Renal cortical epithelial cell (primary cell): ENCODE data around the gene EID2. TPM values are rescaled to one million over a fixed set of nuclear protein-coding genes. Genes with fewer than 3 reads are reported as not detected.
A peak's percentile ranks its signal among the peaks of the same experiment; 100 is the strongest.

Experiments used
- DNase-seq: peaks from one replicate; pipeline ENCODE4 v3.0.0-alpha.2; 2011; ENCODE audit warnings: low read depth
- total RNA-seq: library from RNA; depleted of rRNA; stranded (reverse); fragments of >200 nt; gene quantifications from 2 replicates; pipeline ENCODE4 v1.2.3, GENCODE V29; 2014

EID2 gene
- total RNA-seq, 1 donor from 2014 or later: 16.9 TPM

DNA sequence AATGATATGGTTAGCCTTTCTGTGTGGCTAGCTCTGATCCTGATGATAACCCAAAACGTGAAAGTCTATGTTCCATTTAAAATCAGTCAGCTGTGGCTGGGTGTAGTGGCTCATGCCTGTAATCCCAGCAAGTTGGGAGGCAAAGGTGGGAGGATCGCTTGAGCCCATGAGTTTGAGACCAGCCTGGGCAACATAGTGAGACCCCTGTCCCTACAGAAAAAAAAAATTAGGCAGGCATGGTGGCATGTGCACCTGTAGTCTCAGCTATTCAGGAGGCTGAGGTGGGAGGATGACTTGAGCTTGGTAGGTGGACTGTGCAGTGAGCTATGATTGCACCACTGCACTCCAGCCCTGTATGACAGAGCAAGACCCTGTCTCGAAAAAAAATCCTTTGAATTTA lies 6.2 kb downstream of the EID2 start:
- DNase-seq: no peak

DNA sequence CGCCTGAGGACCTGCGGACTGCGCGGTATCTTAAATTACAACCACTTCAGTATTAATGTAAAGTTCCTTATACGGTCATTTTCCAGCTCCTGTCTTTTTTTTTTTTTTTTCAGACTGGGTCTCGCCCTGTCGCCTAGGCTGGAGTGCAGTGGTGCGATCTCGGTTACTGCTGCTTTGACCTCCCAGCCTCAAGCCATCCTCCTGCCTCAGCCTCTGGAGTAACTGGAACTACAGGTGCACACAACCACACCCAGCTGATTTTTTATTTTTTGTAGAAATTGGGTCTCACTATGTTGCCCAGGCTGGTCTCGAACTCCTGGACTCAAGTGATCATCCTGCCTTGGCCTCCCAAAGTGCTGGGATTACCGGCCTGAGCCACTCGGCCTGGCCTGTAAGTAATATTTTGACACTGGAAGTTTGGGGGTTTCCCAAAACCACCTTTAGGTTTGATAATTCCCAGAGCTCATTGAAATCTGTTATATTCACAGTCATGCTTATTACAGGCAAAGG lies 6.9 kb downstream of the EID2 start:
- DNase-seq: no peak

DNA sequence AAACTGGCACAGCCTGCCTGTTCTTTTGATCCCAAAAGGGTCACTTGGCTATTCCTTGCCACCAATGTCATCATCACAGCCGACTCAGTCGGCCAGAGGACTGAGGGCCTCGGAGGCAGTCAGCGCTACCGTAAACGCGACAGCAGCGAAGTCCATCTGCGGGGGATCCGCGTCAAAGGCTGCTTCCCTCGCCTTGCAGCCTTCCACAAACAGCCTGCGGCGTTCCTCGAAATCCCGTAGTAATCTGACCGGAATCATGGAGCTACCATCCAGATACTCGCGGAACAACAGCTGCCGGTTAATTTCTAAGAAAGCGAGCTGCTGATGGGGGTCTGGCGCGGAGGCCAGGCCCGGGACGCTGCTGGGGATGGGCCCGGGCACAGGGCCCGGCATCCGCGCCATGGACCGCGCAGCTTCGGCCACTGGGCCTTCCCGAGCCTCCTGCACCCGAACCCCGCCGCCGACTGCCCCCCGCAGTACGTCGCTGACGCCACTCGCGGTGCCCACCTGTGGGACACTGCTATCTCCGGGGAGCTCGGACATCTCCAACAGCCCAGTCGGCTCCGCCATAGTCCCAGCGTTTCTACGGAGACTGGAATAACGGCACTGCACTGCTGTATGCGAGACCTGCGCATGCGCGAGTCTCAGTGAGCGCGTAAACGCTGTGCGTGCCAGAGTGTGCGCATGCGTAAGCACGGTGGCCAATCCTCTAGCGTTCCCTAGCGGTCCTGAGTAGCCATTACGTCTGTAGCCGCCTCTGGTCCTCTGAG lies 7.5 kb downstream of the EID2 start, which contains the start of gene EID2B:
Gene EID2B, minus strand, starts transcription at position 620 of the 770 bp plus-strand sequence. Its CDS starts 50 bp downstream, at position 570.
- peak; percentile 88 for DNase-seq

DNA sequence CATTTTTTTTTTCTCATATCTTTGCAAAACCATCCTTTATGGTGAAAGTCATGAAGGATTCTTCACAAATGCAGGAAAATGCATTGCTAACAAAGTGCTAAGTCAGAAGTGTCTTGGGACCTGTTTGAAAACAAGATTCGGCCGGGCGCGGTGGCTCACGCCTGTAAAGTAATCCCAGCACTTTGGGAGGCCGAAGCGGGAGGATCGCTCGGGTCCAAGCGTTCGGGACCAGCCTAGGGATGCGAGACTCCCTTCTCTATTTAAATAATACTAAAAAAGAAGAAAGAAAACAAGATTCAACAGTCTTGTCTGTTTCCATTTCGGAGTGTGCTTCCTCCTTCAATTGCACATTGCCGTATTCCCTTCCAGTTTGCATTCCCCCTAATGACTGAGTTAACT lies 8.1 kb downstream of the EID2 start:
- DNase-seq: no peak

DNA sequence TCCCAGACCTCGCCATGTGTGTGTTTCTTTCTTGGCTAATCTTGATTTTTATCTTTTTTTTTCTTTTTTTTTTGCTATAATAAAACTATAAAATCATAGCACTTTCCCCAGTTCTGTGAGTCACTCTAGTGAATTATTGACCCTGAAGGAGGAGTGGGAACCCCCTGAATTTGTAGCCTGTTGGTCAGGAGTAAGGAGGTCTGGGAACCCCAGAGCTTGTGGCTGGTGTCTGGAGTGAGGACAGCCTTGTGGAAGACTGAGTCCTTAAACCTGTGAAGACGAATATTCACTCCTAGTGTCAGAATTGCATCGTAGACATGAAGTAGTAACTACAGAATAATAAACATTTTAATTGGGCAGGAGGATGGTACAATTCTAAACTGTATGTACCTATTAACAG lies 14.8 kb downstream of the EID2 start:
- no peak for DNase-seq

DNA sequence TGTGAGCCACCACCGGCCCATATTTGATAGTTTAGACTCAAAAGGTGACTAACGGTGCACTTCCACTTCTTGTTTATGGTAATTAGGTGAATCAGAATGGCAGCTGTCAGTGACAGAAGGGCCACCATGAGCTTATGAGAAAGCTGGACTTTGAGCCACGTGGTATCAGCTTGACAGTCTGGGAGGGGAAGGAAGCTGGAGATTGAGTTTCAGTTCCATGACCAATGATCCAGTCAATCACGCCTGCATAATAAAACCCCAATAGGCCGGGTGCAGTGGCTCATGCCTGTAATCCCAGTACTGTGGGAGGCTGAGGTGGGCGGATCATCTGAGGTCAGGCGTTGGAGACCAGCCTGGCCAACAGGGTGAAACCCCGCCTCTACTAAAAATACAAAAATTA lies 15.5 kb downstream of the EID2 start:
- DNase-seq: no peak

DNA sequence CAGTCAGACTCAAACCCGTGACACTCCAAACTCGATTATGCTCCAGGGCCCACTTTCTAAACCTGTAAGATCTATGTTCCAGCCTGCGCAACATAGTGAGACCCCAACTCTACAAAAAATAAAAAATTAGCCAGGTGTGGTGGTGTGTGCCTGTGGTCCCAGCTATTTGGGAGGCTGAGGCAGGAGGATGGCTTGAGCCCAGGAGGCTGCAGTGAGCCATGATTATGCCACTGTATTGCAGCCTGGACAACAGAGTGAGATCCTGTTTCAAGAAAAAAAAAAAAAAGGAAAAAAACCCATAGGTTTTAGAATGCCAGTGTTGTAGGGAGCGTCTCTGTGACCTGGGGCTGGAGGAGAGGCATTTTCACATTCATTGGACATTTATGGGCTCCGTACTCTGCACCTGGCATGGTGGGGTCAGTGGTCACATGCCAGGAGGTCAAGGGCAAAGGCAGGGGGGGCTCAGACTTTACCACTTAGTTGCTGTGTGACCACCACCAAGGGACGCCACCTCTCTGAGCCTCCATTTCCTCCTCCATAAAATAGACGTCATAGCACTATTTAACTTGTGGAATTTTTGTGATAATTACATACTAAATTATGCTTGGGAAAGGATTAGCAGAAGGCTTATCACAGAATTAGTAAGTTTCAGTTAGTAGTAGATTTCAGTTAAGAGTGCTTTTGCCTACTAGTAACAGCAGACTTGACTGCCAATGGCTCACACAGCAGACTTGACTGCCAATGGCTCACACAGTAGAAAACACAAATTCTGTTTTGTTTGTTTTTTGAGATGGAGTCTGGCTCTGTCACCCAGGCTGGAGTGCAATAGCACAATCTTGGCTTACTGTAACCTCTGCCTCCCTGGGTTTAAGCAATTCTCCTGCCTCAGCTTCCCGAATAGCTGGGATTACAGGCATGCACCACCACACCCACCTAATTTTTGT lies 19.1 kb downstream of the EID2 start:
- no peak for DNase-seq

DNA sequence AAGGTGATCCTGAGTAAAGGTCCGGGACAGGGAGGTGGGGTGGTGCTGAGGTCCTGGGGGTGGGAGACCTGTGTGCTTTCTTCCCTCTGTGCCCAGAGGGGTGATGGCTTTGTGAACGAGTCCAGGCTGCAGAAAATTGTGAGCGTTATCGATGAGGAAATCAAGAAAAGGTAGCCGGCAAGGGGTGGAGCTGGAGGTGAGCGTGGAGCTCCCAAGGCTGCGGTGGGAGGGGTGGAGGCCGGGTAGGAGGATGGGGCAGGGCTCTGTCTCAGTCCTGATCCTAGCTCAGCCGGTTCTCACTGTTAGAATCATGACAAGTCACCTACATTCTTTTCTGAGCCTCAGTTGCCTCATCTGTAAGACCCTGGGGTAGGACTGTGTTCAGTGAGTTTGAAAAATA lies 21.0 kb downstream of the EID2 start:
- no peak for DNase-seq

DNA sequence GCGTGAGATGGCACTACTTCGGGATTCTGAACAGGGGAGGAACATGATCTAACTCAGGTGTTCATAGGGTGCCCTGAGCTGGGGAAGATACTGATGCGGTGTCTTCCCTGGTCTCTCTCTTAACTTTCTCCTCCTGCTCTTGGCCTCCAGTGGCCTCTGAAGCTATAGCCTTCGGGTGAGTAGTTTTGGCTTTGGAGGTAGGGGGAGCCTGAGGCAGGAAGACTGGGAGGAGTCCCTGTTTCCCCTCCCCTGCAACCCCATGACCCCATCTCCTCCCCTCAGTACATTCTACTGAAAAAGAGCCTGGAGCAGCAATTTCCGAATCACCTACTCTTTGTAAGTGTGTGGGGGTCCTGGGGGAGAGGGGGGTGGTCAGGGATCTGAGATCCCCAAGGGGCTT lies 21.5 kb downstream of the EID2 start:
- DNase-seq: no peak

DNA sequence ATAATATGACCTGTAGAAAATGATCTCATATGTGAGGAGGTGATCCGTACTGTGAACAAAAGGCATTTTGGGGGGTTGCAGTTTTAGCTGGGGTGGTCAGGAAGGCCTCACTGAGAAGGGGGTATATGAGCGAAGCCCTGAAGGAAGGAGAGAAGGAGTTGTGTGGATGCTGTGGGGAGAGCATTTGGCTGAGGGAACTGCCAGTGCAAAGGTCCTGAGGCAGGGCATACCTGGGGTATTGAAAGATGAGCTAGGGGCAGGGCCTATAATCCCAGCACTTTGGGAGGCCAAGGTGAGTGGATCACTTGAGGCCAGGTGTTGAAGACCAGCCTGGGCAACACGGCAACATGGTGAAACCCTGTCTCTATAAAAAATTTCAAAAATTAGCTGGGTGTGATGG lies 22.5 kb downstream of the EID2 start:
- no peak for DNase-seq

DNA sequence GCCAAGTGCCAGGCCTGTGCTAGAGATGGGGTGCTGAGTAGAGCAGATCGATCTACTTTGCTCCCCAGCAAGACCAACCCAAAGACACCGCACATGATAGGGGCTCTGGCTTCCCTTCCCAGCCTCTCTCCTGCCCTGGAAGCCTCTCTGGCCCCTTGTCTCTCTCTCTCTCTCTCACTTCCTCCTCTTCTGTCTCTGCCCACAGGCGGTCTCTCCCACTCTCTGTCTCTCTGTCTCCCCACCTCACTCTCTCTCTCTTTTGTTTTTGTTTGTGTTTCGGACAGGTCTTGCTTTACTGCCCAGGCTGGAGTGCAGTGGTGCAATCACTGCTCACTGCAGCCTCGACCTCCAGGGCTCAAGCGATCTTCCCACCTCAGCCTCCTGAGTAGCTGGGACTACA lies 23.7 kb downstream of the EID2 start:
- DNase-seq: no peak

DNA sequence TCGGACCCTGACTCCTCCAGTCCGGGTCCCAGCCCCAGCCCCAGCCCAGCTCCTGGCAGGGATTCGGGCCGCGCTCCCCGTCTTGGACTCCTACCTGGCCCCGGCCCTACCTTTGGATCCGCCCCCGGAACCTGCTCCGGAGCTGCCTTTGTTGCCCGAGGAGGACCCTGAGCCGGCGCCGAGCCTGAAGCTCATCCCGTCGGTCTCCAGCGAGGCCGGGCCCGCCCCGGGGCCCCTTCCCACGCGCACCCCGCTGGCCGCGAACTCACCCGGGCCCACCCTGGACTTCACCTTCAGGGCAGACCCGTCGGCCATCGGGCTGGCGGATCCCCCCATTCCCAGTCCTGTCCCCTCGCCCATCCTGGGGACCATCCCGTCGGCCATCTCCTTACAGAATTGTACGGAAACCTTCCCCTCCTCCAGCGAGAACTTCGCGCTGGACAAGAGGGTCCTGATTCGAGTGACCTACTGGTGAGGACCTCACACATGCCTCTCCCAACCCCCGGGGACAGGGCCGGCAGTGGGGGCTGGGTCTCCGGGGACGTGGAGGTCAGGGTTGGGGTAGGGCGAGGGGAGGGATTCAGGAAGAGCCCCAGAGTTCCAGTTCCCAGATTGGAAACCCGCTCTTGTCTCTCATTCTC lies 24.3 kb downstream of the EID2 start:
- no peak for DNase-seq

DNA sequence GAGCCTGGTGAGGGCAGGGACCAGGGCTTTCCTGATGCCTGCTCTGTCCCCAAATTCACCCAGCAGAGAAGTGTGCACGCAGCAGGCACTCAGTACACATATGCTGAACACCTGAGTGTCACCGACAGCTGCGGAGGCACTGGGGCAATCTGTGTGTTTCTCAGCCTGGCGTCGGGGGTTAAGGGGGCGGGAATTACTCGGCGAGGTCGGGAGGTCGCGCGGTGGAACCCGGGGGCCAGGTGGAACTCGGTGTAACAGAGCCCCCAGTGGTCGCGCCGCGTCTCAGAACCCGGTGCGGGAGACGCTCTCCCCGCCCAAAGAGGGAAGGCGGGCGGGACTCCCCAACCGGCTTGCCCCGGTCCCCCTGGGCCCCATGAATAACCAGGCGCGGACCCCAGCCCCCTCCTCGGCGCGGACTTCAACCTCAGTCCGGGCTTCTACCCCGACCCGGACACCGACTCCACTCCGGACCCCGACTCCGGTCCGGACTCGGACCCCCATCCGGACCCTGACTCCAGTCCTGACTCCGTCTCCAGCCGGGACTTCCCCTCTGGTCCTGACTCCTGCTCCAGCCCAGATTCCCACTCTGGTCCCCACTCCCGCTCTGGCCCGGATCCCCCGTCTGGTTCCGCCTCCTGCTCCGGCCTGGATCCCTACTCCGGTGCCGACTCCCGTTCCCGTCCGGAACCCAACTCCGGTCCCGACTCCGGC lies 25.0 kb downstream of the EID2 start, which contains the start of gene SELENOV:
Gene SELENOV, plus strand, starts transcription at position 300 of the 711 bp plus-strand sequence. Its CDS starts 74 bp downstream, at position 374.
- no peak for DNase-seq

DNA sequence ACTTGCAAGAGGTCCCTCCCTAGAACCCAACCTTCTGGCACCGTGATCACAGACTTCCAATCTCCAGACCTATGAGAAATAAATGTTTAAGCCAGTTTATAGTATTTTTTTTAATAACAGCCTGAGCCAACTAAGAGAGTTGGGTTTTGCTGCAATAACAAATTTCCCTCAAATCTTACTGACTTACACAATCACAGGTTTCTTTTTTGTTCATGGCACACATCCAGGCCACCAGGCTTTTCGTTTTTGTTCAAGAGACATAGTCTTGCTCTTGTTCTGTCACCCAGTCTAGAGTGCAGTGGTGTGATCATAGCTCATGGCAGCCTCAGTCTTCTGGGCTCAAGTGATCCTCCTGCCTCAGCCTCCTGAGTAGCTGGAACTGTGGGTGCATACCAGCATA lies 27.0 kb downstream of the EID2 start:
- DNase-seq: no peak

DNA sequence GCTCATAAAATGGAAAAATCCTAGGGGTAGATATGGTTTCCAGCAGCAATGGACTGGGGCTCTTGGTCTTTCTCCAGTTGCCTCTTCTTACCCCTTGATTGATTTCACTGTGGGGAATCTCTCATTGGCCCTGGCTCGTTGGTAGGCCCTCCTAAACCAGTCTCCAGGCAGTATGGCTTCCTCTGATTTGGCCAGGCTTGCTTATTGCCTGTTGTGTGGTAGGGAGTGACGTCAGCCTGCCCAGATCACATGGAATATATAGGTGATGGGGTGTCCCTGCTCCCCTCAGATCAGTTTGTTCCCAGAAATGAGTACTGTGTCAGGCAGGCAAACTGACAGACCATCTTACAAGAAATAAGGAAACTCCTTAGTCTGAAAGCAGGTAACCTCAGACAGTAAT lies 30.7 kb downstream of the EID2 start:
- DNase-seq: no peak

DNA sequence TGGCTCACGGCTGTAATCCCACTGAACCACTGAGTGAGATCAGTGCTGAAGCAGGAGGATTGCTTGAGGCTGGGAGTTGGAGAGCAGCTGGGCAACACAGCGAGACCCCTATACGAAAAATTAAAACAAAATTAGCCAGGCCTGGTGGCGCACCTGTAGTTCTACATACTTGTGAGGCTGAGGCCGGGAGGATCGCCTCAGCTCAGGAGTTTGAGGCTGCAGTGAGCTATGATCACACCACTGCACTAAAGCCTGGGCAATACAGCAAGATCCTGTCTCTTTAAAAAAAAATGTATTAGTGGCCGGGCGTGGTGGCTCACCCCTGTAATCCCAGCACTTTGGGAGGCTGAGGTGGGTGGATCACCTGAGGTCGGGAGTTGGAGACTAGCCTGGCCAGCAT lies 31.3 kb downstream of the EID2 start:
- DNase-seq: no peak

DNA sequence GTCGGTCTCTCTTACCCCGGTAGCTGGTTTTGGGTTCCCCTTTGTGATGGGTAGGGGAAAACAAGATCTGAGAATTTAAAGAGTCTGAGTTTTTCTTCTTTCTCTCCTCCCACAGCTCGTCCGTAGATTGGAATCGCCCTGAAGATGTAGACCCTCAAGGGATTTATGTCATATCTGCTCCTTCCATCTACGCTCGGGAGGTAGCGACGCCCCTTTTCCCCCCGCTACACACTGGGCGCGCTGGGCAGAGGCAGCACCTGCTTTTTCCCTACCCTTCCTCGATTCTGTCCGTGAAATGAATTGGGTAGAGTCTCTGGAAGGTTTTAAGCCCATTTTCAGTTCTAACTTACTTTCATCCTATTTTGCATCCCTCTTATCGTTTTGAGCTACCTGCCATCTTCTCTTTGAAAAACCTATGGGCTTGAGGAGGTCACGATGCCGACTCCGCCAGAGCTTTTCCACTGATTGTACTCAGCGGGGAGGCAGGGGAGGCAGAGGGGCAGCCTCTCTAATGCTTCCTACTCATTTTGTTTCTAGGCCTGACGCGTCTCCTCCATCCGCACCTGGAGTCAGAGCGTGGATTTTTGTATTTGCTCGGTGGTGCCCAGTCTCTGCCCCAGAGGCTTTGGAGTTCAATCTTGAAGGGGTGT lies 32.1 kb downstream of the EID2 start:
- DNase-seq: no peak

DNA sequence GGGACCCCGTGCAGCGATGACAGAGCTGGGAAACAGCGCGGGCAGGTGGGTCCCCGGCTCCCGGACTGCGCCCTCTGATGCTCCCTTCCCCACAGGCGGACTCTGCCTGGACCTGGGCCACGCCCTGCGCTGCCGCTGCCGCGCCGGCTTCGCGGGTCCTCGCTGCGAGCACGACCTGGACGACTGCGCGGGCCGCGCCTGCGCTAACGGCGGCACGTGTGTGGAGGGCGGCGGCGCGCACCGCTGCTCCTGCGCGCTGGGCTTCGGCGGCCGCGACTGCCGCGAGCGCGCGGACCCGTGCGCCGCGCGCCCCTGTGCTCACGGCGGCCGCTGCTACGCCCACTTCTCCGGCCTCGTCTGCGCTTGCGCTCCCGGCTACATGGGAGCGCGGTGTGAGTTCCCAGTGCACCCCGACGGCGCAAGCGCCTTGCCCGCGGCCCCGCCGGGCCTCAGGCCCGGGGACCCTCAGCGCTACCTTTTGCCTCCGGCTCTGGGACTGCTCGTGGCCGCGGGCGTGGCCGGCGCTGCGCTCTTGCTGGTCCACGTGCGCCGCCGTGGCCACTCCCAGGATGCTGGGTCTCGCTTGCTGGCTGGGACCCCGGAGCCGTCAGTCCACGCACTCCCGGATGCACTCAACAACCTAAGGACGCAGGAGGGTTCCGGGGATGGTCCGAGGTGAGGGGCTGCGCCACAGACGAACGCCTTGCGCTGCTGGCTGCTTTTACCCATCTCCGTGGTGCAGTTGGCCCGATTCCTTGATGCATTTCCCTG lies 32.8 kb downstream of the EID2 start:
- no peak for DNase-seq

DNA sequence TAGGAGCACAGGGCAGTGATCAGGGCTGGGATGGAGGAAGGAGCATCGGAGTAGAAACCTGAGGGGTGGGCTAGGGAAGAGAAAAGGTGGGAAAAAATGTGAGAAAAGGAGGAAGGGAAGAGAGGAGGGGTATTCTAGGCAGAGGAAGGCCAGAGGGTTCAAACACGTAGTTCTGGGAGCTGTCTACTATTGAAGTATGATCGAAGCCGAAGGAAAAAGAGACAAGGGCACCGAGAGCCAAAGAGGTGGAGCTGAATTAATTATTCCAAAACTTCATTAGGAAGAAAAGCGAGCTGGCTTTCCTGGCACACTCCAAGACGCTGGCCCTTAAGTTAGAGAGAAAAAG lies 33.4 kb downstream of the EID2 start:
- DNase-seq: no peak
